ENCODE data around the gene SORCS2. TPM values are rescaled to one million over a fixed set of nuclear protein-coding genes. Genes with fewer than 3 reads are reported as not detected.

SORCS2 gene
- total and polyA plus RNA-seq, 12 donors = 0.25 to 5.4 (median 2.2) TPM

DNA sequence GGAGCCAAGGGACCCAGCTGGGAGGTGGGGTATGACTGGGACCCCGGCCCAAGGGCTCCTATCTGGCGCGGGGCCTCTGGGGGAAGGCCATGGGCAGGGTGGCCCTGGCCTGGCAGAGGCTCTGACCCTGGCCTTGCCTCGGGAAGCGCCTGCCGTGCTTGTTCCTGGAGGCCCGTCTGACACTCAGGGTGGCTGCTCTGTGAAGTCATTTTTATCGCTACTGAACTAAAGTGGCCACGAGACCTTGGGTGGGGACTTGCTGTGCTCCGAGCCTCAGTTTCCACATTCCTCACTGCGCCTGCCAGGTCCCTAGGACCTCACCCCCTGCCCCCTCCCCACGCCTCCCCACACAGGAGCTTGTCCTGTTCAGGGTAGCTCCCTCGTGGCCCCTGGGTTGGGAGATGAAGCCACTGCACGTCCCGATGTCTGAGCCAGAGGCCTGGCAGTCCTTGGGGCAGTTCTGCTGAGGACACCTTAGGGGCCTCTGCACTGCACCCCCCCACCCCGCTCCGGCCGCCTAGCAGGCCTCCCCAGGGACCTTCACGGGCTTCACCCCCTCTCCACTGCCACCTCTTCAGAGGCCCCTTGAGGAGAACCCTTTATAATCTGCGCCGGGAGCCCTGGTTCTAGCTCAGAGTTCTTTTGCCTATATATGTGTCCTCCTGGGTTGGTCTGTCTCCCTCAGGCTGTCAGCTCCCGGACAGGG lies 639 bp upstream of the SORCS2 start:
- Histone ChIP-seq H3K4me3 (peak overlapping the region in 3 of 10 donors; percentile 20 to 36 (median 26)), H3K9me3 (no peaks in the 10 kb centered on the region), H3K27ac (no peak overlapping the region), H3K4me1 (peaks cover 4 to 18% (median 13%) of the 10 kb centered on the region in 9 donors), H3K36me3 (no peaks in the 10 kb centered on the region), H3K27me3 (peaks cover 7 to 85% (median 71%) of the 10 kb centered on the region in 7 donors)
- intact Hi-C loops (cut with DNase I) = loop anchor here (1.0 to 10.0 kb wide), 12 partner anchors 100 to 611 kb away; no protein-coding TSS in a partner anchor
- TF ChIP-seq, protein P1, sequence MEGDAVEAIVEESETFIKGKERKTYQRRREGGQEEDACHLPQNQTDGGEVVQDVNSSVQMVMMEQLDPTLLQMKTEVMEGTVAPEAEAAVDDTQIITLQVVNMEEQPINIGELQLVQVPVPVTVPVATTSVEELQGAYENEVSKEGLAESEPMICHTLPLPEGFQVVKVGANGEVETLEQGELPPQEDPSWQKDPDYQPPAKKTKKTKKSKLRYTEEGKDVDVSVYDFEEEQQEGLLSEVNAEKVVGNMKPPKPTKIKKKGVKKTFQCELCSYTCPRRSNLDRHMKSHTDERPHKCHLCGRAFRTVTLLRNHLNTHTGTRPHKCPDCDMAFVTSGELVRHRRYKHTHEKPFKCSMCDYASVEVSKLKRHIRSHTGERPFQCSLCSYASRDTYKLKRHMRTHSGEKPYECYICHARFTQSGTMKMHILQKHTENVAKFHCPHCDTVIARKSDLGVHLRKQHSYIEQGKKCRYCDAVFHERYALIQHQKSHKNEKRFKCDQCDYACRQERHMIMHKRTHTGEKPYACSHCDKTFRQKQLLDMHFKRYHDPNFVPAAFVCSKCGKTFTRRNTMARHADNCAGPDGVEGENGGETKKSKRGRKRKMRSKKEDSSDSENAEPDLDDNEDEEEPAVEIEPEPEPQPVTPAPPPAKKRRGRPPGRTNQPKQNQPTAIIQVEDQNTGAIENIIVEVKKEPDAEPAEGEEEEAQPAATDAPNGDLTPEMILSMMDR (IDR thresholded peaks at IDR 0.05) = no peak
- 63 to 65% methylated on average over 22 of the region's 22 CpGs for WGBS, 2 donors
- peak in 6 of 8 donors; percentile 3 to 19 (median 6) for ATAC-seq
- DNase-seq = no peak

DNA sequence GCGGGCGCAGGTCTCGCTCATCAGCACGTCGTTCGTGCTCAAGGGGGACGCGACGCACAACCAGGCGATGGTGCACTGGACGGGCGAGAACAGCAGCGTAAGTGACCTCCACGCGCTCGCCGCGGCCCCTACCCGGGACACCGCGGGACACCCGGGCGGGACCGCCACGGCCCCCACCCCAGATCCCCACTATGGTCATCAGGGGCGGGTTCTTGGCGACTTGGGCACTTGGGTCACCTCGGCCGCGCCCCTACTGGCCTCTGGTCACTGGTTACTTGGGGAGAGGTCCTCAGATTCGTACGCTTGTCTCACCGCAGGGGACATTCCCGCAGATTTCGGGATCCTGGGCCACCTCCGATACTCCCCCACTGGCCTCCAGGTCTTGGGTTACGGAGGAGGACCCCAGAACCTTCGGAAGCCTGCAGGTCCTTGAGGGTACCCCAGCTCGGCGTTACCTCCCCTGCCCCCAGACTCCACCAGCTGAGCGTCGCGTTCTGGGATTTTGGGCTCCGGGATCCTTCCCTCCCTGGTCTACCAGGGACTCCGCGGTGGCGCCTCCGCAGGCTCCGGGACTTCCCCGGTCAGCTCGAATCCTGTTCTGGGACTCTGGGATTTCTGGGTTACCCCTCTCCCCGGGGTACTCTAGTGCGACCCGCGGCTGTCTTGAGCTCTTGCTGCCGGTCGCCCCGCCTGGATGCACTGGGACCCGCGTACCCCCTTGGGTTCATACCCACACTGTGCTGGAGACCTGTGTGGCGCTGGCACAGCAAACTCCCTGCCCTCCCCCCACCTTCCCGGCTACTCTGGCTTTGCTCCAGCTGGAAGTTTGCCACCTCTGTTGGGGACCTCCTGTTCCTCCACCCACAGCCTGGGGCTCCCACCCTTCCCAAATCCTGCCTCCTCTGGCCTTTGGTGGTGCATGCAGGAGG lies 956 bp downstream of the SORCS2 start:
- Histone ChIP-seq H3K36me3 (no peaks in the 10 kb centered on the region), H3K4me1 (peaks cover 4 to 18% (median 13%) of the 10 kb centered on the region in 9 donors), H3K4me3 (peak overlapping the region; percentile 14 to 52 (median 44)), H3K27ac (no peak overlapping the region), H3K9me3 (no peaks in the 10 kb centered on the region), H3K27me3 (peaks cover 7 to 74% (median 55%) of the 10 kb centered on the region in 7 donors)
- ATAC-seq (peak in 7 of 8 donors; percentile 6 to 43 (median 23)), DNase-seq (no peak)
- 4 to 6% methylated on average over 61 to 62 of the region's 62 CpGs for WGBS, 2 donors
- intact Hi-C loops (cut with DNase I) = loop anchor here (2.0 to 10.0 kb wide), 9 partner anchors 102 to 609 kb away; no protein-coding TSS in a partner anchor
- TF ChIP-seq, protein P1 (IDR thresholded peaks at IDR 0.05) = peak in 1 of 9 donors; percentile 2

DNA sequence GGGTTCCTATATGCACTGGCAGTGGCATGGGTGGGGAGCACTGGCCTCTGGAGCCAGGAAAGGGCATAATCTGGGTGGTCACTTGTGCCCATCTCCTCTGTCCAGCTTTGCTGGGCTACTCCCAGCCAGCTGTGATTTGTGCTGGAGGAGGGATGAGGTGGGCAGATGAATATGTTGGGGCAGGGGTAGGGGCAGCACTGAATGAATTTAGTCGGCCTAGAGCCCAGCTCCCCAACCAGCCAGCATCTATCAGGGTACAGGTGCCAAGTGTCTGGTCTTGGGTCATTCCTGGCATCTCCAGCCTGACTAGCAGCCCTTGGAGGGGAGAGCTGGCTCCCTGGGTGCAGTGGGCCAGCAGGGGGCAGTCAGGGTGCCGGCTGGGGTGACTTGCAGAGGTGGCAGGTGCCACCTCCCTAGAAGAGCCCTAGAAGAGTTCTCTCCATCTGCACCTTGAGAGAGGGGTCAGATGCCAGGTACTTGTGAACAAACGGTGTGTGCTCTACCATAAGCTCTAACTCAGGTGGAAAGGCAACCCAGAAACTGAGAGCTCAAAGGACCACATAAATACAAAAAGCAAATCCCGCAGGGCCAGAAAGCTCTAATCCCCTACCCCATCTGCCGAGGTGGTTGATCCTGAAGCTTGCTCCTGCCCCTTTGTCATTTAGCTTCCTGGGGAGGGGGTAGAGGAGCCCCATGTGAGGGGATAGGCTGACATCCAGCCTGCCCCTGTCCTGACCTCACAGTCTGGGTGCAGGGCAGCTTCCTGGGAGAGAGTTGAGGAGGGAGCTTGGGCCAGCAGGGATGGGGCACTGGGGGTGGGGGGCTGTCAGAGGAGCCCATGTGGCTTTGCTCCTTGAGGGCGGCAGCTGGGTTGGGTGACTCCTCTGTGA lies 2.2 kb downstream of the SORCS2 start:
- intact Hi-C loops (cut with DNase I) = loop anchor here (2.0 to 10.0 kb wide), 6 partner anchors 102 to 608 kb away; no protein-coding TSS in a partner anchor
- H3K27ac ChIP-seq = no peak overlapping the region
- TF ChIP-seq, protein P1 (IDR thresholded peaks at IDR 0.05) = peak in 8 of 9 donors; percentile 19 to 59 (median 54)
- no peaks in the 10 kb centered on the region for H3K36me3 ChIP-seq
- peak overlapping the region in 1 of 10 donors; percentile 47 for H3K4me3 ChIP-seq
- H3K9me3 ChIP-seq = no peaks in the 10 kb centered on the region
- DNase-seq = peak in 1 of 2 donors; percentile 43
- 57 to 59% methylated on average over 6 of the region's 6 CpGs for WGBS, 2 donors
- peaks cover 4 to 18% (median 13%) of the 10 kb centered on the region in 9 donors for H3K4me1 ChIP-seq
- ATAC-seq = peak in 7 of 8 donors; percentile 13 to 60 (median 40)
- peaks cover 7 to 62% (median 43%) of the 10 kb centered on the region in 7 donors for H3K27me3 ChIP-seq
